ENCODE measurements around the gene DENND1A. TPM values are rescaled to one million over a fixed set of nuclear protein-coding genes. Genes with fewer than 3 reads are reported as not detected.

The DENND1A gene
- total and polyA plus RNA-seq, 8 donors = 4.4 to 109 (median 21.4) TPM

DNA sequence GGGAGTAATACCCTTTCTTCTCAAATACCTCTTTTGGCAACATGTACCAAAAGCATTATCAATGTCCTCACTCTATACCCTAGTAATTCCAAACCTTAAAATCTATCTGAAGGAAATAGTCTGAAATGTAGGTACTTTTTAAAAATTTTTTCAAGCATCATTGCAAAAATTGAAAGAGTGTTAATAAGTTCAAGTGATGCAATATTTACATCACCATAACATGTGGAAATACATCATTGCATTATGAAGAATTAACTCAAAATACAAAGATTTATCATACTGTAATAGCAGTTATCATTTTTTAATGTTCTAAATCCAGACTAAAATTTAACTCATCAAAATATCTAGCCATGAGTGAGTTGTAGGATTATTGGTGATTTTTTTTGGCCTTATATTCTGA is 123.1 kb downstream of the DENND1A start:
- intact Hi-C loops (cut with DNase I; ENCODE audit: low total_unique reads) = no loop called here

DNA sequence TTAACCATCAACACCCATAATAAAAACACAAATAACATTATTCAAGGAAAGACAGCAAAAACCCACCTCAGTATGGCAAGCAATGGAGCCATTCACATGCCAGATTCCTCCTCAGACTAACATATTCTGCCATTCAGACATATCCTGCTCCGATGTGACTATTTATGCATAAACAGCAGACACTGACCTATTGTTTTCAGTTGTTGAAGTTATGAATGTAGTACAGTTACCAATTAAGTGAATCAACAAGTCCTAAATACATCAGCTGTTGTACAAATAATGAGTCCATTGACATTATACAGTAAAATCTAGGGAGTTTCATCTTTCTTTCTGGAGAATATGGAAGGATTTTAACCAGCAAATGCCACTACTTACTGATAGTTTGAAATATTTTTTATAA is 131.7 kb downstream of the DENND1A start:
- no peak for DNase-seq
- Histone ChIP-seq H3K27ac (no peak overlapping the region), H3K36me3 (no peaks in the 10 kb centered on the region), H3K9me3 (no peaks in the 10 kb centered on the region), H3K4me3 (no peak overlapping the region), H3K4me1 (no peaks in the 10 kb centered on the region), H3K27me3 (no peaks in the 10 kb centered on the region)
- WGBS, 5 donors = 87 to 100% (median 95%) methylated on average over 1 of the region's 1 CpG
- TF ChIP-seq POLR2AphosphoS5 (IDR thresholded peaks at IDR 0.05) = no peak
- no peak for TF ChIP-seq POLR2A (IDR thresholded peaks at IDR 0.05)
- no peak for TF ChIP-seq CTCF (IDR thresholded peaks at IDR 0.05)
- TF ChIP-seq EP300 (IDR thresholded peaks at IDR 0.05) = no peak
- intact Hi-C loops (cut with DNase I; ENCODE audit: low total_unique reads) = no loop called here

More for the DNA sequence above, 123.1 kb downstream of the DENND1A start:
- no peaks in the 10 kb centered on the region for H3K9me3 ChIP-seq
- no peak overlapping the region for H3K4me3 ChIP-seq
- H3K36me3 ChIP-seq = no peaks in the 10 kb centered on the region
- TF ChIP-seq EP300 (IDR thresholded peaks at IDR 0.05) = no peak
- no peak for TF ChIP-seq POLR2A (IDR thresholded peaks at IDR 0.05)
- TF ChIP-seq CTCF (IDR thresholded peaks at IDR 0.05) = no peak
- no peak for TF ChIP-seq POLR2AphosphoS5 (IDR thresholded peaks at IDR 0.05)
- H3K27me3 ChIP-seq = no peaks in the 10 kb centered on the region
- H3K4me1 ChIP-seq = no peaks in the 10 kb centered on the region
- no peak for DNase-seq
- no peak overlapping the region for H3K27ac ChIP-seq

- Histone ChIP-seq H3K27me3 (no peaks in the 10 kb centered on the region), H3K4me3 (no peak overlapping the region), H3K9me3 (no peaks in the 10 kb centered on the region), H3K4me1 (no peaks in the 10 kb centered on the region), H3K27ac (no peak overlapping the region), H3K36me3 (no peaks in the 10 kb centered on the region)
- WGBS, 5 donors = 74 to 93% (median 84%) methylated on average over 7 of the region's 7 CpGs
- DNase-seq = no peak
- intact Hi-C loops (cut with DNase I; ENCODE audit: low total_unique reads) = no loop called here
- TF ChIP-seq EP300 (IDR thresholded peaks at IDR 0.05) (no peak), POLR2A (IDR thresholded peaks at IDR 0.05) (no peak), CTCF (IDR thresholded peaks at IDR 0.05) (no peak), POLR2AphosphoS5 (IDR thresholded peaks at IDR 0.05) (no peak)
Measured at GRCh38 chr9:123796618-123797484, 133.1 kb downstream of the DENND1A start.

DNA sequence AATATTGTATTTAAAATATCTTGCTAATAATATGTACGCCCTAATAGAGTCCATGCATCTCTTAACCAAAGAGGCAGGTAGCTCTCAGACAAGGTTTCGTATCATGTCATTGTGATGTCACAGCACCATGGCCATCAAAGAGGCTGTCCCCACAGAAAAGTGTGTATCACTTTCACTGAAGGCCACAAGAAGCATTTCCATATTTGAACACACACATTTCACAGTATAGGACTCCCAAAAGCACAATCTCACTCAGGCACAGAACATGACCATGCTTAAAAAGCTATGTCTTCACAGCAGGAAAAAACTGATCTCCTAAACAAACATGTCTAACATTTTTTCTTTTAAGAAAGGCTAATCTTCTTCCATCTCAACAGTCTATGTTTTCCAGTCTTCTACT is 133.8 kb downstream of the DENND1A start:
- H3K4me3 ChIP-seq = no peak overlapping the region
- no peaks in the 10 kb centered on the region for H3K36me3 ChIP-seq
- H3K9me3 ChIP-seq = no peaks in the 10 kb centered on the region
- WGBS, 5 donors = 95 to 100% (median 96%) methylated on average over 2 of the region's 2 CpGs
- intact Hi-C loops (cut with DNase I; ENCODE audit: low total_unique reads) = no loop called here
- no peak for DNase-seq
- H3K27me3 ChIP-seq = no peaks in the 10 kb centered on the region
- H3K27ac ChIP-seq = no peak overlapping the region
- TF ChIP-seq POLR2A (IDR thresholded peaks at IDR 0.05) = no peak
- TF ChIP-seq EP300 (IDR thresholded peaks at IDR 0.05) = no peak
- TF ChIP-seq CTCF (IDR thresholded peaks at IDR 0.05) = no peak
- no peak for TF ChIP-seq POLR2AphosphoS5 (IDR thresholded peaks at IDR 0.05)
- no peaks in the 10 kb centered on the region for H3K4me1 ChIP-seq
